ENCODE results near the gene PIWIL4.

DNA sequence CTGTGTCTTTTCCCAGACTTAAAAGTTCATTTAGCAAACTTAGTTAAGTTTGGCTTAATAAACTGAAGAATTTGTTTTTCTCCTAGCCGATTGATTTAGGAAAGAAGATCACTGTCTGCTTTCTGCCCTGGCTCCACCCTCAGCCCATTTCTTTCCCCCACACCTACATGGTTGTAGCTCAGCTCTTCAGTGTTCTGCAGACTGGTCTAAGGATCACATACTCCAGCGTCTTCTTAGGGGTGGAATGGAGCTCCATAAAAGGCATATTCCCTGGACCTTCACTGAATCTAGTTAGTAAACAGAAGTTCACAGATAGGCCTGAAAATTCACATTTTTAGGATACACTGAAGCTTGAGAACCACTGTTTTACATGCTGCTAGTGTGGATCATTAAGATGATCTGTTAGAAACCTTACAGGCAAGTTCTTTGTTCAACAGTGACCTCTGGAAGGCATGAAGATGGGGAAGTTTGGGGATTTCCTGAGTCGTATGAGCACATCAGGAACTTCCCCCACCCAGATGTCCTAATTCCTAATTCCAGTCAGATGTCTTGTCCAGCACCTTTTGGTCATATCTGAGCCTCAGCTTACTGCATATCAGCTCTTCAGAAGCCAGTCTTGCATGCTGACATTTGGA, 16.8 kb downstream of the PIWIL4 start:
- TF ChIP-seq, protein P1, sequence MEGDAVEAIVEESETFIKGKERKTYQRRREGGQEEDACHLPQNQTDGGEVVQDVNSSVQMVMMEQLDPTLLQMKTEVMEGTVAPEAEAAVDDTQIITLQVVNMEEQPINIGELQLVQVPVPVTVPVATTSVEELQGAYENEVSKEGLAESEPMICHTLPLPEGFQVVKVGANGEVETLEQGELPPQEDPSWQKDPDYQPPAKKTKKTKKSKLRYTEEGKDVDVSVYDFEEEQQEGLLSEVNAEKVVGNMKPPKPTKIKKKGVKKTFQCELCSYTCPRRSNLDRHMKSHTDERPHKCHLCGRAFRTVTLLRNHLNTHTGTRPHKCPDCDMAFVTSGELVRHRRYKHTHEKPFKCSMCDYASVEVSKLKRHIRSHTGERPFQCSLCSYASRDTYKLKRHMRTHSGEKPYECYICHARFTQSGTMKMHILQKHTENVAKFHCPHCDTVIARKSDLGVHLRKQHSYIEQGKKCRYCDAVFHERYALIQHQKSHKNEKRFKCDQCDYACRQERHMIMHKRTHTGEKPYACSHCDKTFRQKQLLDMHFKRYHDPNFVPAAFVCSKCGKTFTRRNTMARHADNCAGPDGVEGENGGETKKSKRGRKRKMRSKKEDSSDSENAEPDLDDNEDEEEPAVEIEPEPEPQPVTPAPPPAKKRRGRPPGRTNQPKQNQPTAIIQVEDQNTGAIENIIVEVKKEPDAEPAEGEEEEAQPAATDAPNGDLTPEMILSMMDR (IDR thresholded peaks at IDR 0.05; ENCODE audit: insufficient read depth, low read length, poor library complexity, severe bottlenecking), result no peak
- no peak for TF ChIP-seq EZH2phosphoT487 (conservative IDR thresholded peaks at IDR 0.05; ENCODE audit: low read length)

Data from SU-DHL-6 (cell line).